ENCODE data around the gene UGGT1. TPM values are rescaled to one million over a fixed set of nuclear protein-coding genes. Genes with fewer than 3 reads are reported as not detected.

UGGT1 gene
- total RNA-seq, 1 experiment from 2014 or later: 55.9 TPM

DNA sequence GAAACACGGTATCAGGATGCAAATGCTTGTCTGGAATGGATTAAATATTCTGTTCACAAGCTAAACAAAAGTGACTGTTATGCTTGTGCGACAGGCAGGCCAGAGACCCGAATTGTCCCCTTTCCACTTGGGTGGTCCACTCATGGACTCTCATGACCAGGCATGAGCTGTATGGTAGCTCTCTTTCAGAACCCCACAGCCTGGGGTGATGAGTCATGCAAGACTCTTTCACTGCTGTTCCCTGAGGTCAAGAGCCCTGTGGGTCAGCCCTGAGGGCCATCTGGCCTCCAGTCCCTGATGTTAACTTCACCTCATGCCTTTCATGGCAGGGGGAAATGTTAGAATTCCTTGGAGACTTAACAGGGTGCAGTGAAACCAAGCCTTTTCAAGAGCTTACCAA is 49.4 kb upstream of the UGGT1 start:
- no peak overlapping the region for H2AK5ac ChIP-seq (ENCODE audit: insufficient read length, low read length)
- no peak for TF ChIP-seq CTCF (conservative IDR thresholded peaks at IDR 0.05)
- H3K4me3 Mint-ChIP-seq: no peak overlapping the region
- H4K20me1 ChIP-seq (ENCODE audit: control insufficient read depth, insufficient read depth, insufficient read length): no peaks in the 10 kb centered on the region
- H2BK20ac ChIP-seq (ENCODE audit: low read depth, low read length, poor library complexity, severe bottlenecking): no peak overlapping the region
- peak; percentile 43 for DNase-seq
- H3K23me2 ChIP-seq (ENCODE audit: insufficient read length, low read depth, low read length, poor library complexity, severe bottlenecking): no peaks in the 10 kb centered on the region
- no peaks in the 10 kb centered on the region; the same call in 1 of the 2 replicates for H3K27me3 ChIP-seq (ENCODE audit: insufficient read depth, low read length)
- no peaks in the 10 kb centered on the region; a peak in 1 of 4 replicates for H3K4me1 Mint-ChIP-seq
- no peak overlapping the region for H3K18ac ChIP-seq (ENCODE audit: insufficient read length, low read depth, low read length)
- no peak overlapping the region for H3K27ac ChIP-seq (ENCODE audit: insufficient read length, low read depth, low read length)
- no peak overlapping the region for H3K9ac ChIP-seq (ENCODE audit: extremely low read depth, insufficient read length, low read length)
- H3K4me1 ChIP-seq (ENCODE audit: insufficient read depth, low read length): no peaks in the 10 kb centered on the region
- H2BK15ac ChIP-seq (ENCODE audit: low read depth, low read length): no peak overlapping the region
- H3K23ac ChIP-seq (ENCODE audit: insufficient read length, low read depth, low read length): no peak overlapping the region
- H3T11ph ChIP-seq (ENCODE audit: low read length): no peak overlapping the region
- H2BK5ac ChIP-seq (ENCODE audit: insufficient read length, low read length): no peak overlapping the region
- H3K14ac ChIP-seq (ENCODE audit: insufficient read depth, low read length): no peak overlapping the region
- no peaks in the 10 kb centered on the region for H3K79me2 ChIP-seq (ENCODE audit: insufficient read depth, low read length)
- peaks cover 12% of the 10 kb centered on the region for H3K27me3 Mint-ChIP-seq (ENCODE audit: low read depth)
- no peak overlapping the region for H3K56ac ChIP-seq (ENCODE audit: insufficient read length, low read depth, low read length)
- no peak overlapping the region for H2BK120ac ChIP-seq (ENCODE audit: low read depth, low read length, poor library complexity, severe bottlenecking)
- no peak overlapping the region for H3K4me2 ChIP-seq (ENCODE audit: insufficient read depth, insufficient read length, low read length)
- H4K91ac ChIP-seq (ENCODE audit: insufficient read length, low read depth, low read length): no peak overlapping the region
- no peak overlapping the region for H3K27ac Mint-ChIP-seq
- peaks cover 7% of the 10 kb centered on the region for H3K9me3 ChIP-seq (ENCODE audit: control insufficient read depth, low read depth, low read length)
- no peaks in the 10 kb centered on the region for H3K79me1 ChIP-seq (ENCODE audit: insufficient read depth, low read depth, low read length, poor library complexity, severe bottlenecking)
- H3K4ac ChIP-seq (ENCODE audit: low read depth, low read length): no peak overlapping the region
- H4K8ac ChIP-seq (replicated peaks; ENCODE audit: insufficient read length, low read depth, low read length): no peak overlapping the region
- no peak overlapping the region for H4K5ac ChIP-seq (ENCODE audit: insufficient read length, low read depth, low read length)
- H3K9me3 Mint-ChIP-seq: peaks cover 41 to 47% of the 10 kb centered on the region in 2 experiments
- no CpG with 5 or more reads among the region's 3 CpGs for WGBS (ENCODE audit: extremely low coverage, insufficient read length, low lambda C conversion rate)
- H2BK12ac ChIP-seq (ENCODE audit: insufficient read length, low read depth, low read length): no peak overlapping the region
- H3K36me3 Mint-ChIP-seq (ENCODE audit: insufficient read depth in 1 of 3, low read depth in 3 of 3): peaks cover 1 to 19% (median 14%) of the 10 kb centered on the region in 3 experiments; a peak in 5 of 7 replicates
- no peak overlapping the region for H2AFZ ChIP-seq (ENCODE audit: low read length)

Measured in H9 (cell line).